Head of caudate nucleus (tissue), 42 donors: Measurements from ENCODE around the gene TP53RK.
"Not testable (repeated sequence)": the region's sequence is repeated elsewhere in the genome, so short reads cannot be mapped to it uniquely, and the experiment has no call there.

ENCODE experiments used
- DNase-seq, 42 donors: peaks; one replicate each; pipeline versions ENCODE4 v3.0.0 to v3.0.0-alpha.2; 2020 to 2021; ENCODE audit warnings: mixed read lengths in 7 of 42
- intact Hi-C: fragments of 100-400 bp; cut with DNase I; formaldehyde crosslinking; loops from one replicate; pipeline ENCODE4 v1.15.0; 2022

TP53RK gene

GRCh38 chr20:46688151-46689081 lies 828 bp downstream of the TP53RK start:
- DNase-seq = peak in 5 of 42 donors; percentile 14 to 47 (median 23)
- intact Hi-C loops = no loop called here

GRCh38 chr20:46683939-46684750 lies 5.1 kb downstream of the TP53RK start:
- intact Hi-C loops = loop anchor here (5.0 kb wide), 1 partner anchor 122 kb away; no protein-coding TSS in a partner anchor
- DNase-seq = peak in 14 of 42 donors; percentile 15 to 56 (median 26)

GRCh38 chr20:46683668-46683938 lies 5.6 kb downstream of the TP53RK start:
- intact Hi-C loops = loop anchor here (5.0 kb wide), 1 partner anchor 121 kb away; no protein-coding TSS in a partner anchor
- DNase-seq = peak in 4 of 42 donors; percentile 7 to 47 (median 24)

- DNase-seq = no peak
Observed at GRCh38 chr20:46683011-46683667, 6.1 kb downstream of the TP53RK start.

GRCh38 chr20:46682063-46682821 lies 7.0 kb downstream of the TP53RK start:
- intact Hi-C loops = loop anchor here (5.0 kb wide), 1 partner anchor 120 kb away; no protein-coding TSS in a partner anchor
- no peak for DNase-seq

More at GRCh38 chr20:46683011-46683667, 6.1 kb downstream of the TP53RK start:
- intact Hi-C loops = loop anchor here (5.0 kb wide), 1 partner anchor 121 kb away; no protein-coding TSS in a partner anchor

- intact Hi-C loops = loop anchor here (5.0 kb wide), 1 partner anchor 119 kb away; no protein-coding TSS in a partner anchor
- DNase-seq = peak; percentile 14 to 93 (median 79)
Observed at GRCh38 chr20:46681032-46681854, 8.0 kb downstream of the TP53RK start.

- intact Hi-C loops = loop anchor here (5.0 kb wide), 1 partner anchor 118 kb away; no protein-coding TSS in a partner anchor
- DNase-seq = no peak
Observed at GRCh38 chr20:46680684-46681031, 8.6 kb downstream of the TP53RK start.

GRCh38 chr20:46678516-46678915 lies 10.7 kb downstream of the TP53RK start:
- intact Hi-C loops = no loop called here
- no peak for DNase-seq

GRCh38 chr20:46677608-46678007 lies 11.6 kb downstream of the TP53RK start:
- DNase-seq = no peak
- intact Hi-C loops = no loop called here

GRCh38 chr20:46676649-46677316 lies 12.5 kb downstream of the TP53RK start:
- DNase-seq, intact Hi-C loops: not testable (repeated sequence)

- DNase-seq = no peak
- intact Hi-C loops = no loop called here
Observed at GRCh38 chr20:46674253-46675083, 14.8 kb downstream of the TP53RK start.

GRCh38 chr20:46673394-46674252 lies 15.6 kb downstream of the TP53RK start:
- no peak for DNase-seq
- intact Hi-C loops = no loop called here

- no peak for DNase-seq
- intact Hi-C loops = no loop called here
Observed at GRCh38 chr20:46672543-46673148, 16.6 kb downstream of the TP53RK start.

GRCh38 chr20:46671866-46672542 lies 17.2 kb downstream of the TP53RK start:
- intact Hi-C loops = no loop called here
- DNase-seq = no peak
